Endodermal cell (in vitro differentiated cells): ENCODE measurements around the gene EIF5A. TPM values are rescaled to one million over a fixed set of nuclear protein-coding genes. Genes with fewer than 3 reads are reported as not detected.
A peak's percentile ranks its signal among the peaks of the same experiment; 100 is the strongest.

ENCODE experiments used
- DNase-seq: peaks from one replicate; pipeline ENCODE4 v3.0.0-alpha.2; 2017
- H3K27ac ChIP-seq: 2 replicates; pipeline ENCODE4 v1.5.1; 2013; ENCODE audit warnings: mild to moderate bottlenecking, low read depth, low read length, moderate library complexity
- H3K27me3 ChIP-seq: 2 replicates; pipeline ENCODE4 v1.6.1; 2013; ENCODE audit warnings: mild to moderate bottlenecking, low read length, moderate library complexity; ENCODE audit not compliant: insufficient read depth, control insufficient read depth, poor library complexity, severe bottlenecking
- H3K36me3 ChIP-seq: 2 replicates; pipeline ENCODE4 v1.7.0; 2013; ENCODE audit warnings: mild to moderate bottlenecking, low read length, moderate library complexity; ENCODE audit not compliant: control insufficient read depth, insufficient read depth
- H3K4me1 ChIP-seq: one replicate; pipeline ENCODE4 v1.7.0; 2013; ENCODE audit warnings: low read length; ENCODE audit not compliant: control insufficient read depth, insufficient read depth
- H3K4me3 ChIP-seq: 2 replicates; pipeline ENCODE4 v1.5.1; 2013; ENCODE audit warnings: mild to moderate bottlenecking, low read length, moderate library complexity
- H3K9ac ChIP-seq: 2 replicates; pipeline ENCODE4 v1.6.1; 2013; ENCODE audit warnings: mild to moderate bottlenecking, low read length, moderate library complexity; ENCODE audit not compliant: poor library complexity, severe bottlenecking; ENCODE audit errors: extremely low read depth
- H3K9me3 ChIP-seq: 2 replicates; pipeline ENCODE4 v1.6.1; 2013; ENCODE audit warnings: mild to moderate bottlenecking, low read length, moderate library complexity; ENCODE audit not compliant: control insufficient read depth
- H3K27ac Mint-ChIP-seq: 2 replicates; pipeline ENCODE4 v1.8.0; 2020; ENCODE audit warnings: mixed read lengths
- H3K27me3 Mint-ChIP-seq: 2 replicates; pipeline ENCODE4 v1.8.0; 2021; ENCODE audit warnings: mild to moderate bottlenecking, mixed read lengths; ENCODE audit not compliant: insufficient read depth
- H3K36me3 Mint-ChIP-seq: 2 replicates; pipeline ENCODE4 v1.8.0; 2020; ENCODE audit warnings: low read depth, mixed read lengths
- H3K4me1 Mint-ChIP-seq: 2 replicates; pipeline ENCODE4 v1.8.0; 2020; ENCODE audit warnings: mixed read lengths
- H3K4me3 Mint-ChIP-seq: 2 replicates; pipeline ENCODE4 v1.8.0; 2020; ENCODE audit warnings: mild to moderate bottlenecking, moderate library complexity, mixed read lengths
- H3K9me3 Mint-ChIP-seq: 2 replicates; pipeline ENCODE4 v1.8.0; 2020; ENCODE audit warnings: mild to moderate bottlenecking, mixed read lengths
- CTCF ChIP-seq: fragments of 200-600 bp; sonication (generic); conservative IDR thresholded peaks from 2 replicates; pipeline ENCODE4 v1.5.0; 2021; ENCODE audit warnings: antibody characterized with exemption, mild to moderate bottlenecking
- WGBS, 2 experiments: methylation state at CpG; one replicate each; pipeline versions ENCODE4 v1.1.5 to v1.1.7; 2013; ENCODE audit warnings: missing lambda C conversion rate in 2 of 2, mixed read lengths in 1 of 2; ENCODE audit not compliant: insufficient coverage in 1 of 2, insufficient read length in 1 of 2; 5-methylcytosine and 5-hydroxymethylcytosine counted together
- long read RNA-seq, 4 experiments: library from polyadenylated mRNA in 2 of 4; library from RNA in 1 of 4; library from capped mRNA in 1 of 4; stranded (forward) in 3 of 4; unstranded in 1 of 4; transcript quantifications; one replicate each; pipeline ENCODE4 v2.0.0, GENCODE V29; 2020 to 2021; ENCODE audit warnings: inconsistent platforms in 1 of 4
- polyA plus RNA-seq, 2 experiments: library from polyadenylated mRNA; stranded (reverse); fragments of 50-300 nt; gene quantifications; one replicate each; pipeline ENCODE4 v1.2.3, GENCODE V29; 2013
- total RNA-seq, 2 donors: library from RNA; stranded (reverse); fragmentation: NEBNext Ultra II Directional in 1 of 2; extraction: Animal tissue kit (Norgen Biotek cat#: 25700) in 1 of 2; gene quantifications; 2 replicates in 1 of 2; 3 replicates in 1 of 2; pipeline ENCODE4 v1.2.1, GENCODE V29; 2021

EIF5A gene
- total RNA-seq = 100 to 1,000 TPM; 488 to 556 TPM
- 427 TPM for polyA plus RNA-seq (2013, experiment 1 of 2)
- polyA plus RNA-seq (2013, experiment 2 of 2) = 440 TPM
- long read RNA-seq, experiment 1, transcript EIF5A-205 (6 exons, 1,271 nt) = minor isoform, 7 of 224 reads
- long read RNA-seq, experiment 1, transcript EIF5A-202 (6 exons, 1,511 nt) = major isoform, 142 of 224 reads
- long read RNA-seq, experiment 1, partial matches to known transcripts = 61 of 224 reads
- long read RNA-seq, experiment 1, other reads (novel, unspliced or antisense) = 9 of 224 reads
- long read RNA-seq, experiment 2, transcript EIF5A-208 (6 exons, 1,089 nt) = minor isoform, 6 of 659 reads
- long read RNA-seq, experiment 2, transcript EIF5A-202 (6 exons, 1,511 nt) = major isoform, 596 of 659 reads
- long read RNA-seq, experiment 2, transcript EIF5A-205 (6 exons, 1,271 nt) = minor isoform, 21 of 659 reads
- long read RNA-seq, experiment 2, partial matches to known transcripts = 20 of 659 reads
- long read RNA-seq, experiment 2, other reads (novel, unspliced or antisense) = 13 of 659 reads
- long read RNA-seq, experiment 3, transcript EIF5A-201 (6 exons, 1,256 nt) = minor isoform, 13 of 1,898 reads
- long read RNA-seq, experiment 3, transcript EIF5A-205 (6 exons, 1,271 nt) = minor isoform, 32 of 1,898 reads
- long read RNA-seq, experiment 3, transcript EIF5A-202 (6 exons, 1,511 nt) = major isoform, 1,799 of 1,898 reads
- long read RNA-seq, experiment 3, transcript EIF5A-204 (6 exons, 1,336 nt) = minor isoform, 15 of 1,898 reads
- long read RNA-seq, experiment 3, partial matches to known transcripts = 11 of 1,898 reads
- long read RNA-seq, experiment 3, other reads (novel, unspliced or antisense) = 19 of 1,898 reads
- long read RNA-seq, experiment 4, transcript EIF5A-202 (6 exons, 1,511 nt) = major isoform, 82 of 136 reads
- long read RNA-seq, experiment 4, transcript EIF5A-205 (6 exons, 1,271 nt) = minor isoform, 5 of 136 reads
- long read RNA-seq, experiment 4, partial matches to known transcripts = 44 of 136 reads
- long read RNA-seq, experiment 4, other reads (novel, unspliced or antisense) = 3 of 136 reads

- H3K9ac ChIP-seq = peak within 1 kb of the TSS; percentile 91
- H3K9me3 ChIP-seq = no peaks in the 10 kb centered on the region
- 0 to 1% methylated on average over 20 to 64 of the region's 64 CpGs for WGBS, 2 experiments
- H3K36me3 Mint-ChIP-seq = peaks cover 32% of the 10 kb centered on the region
- H3K27me3 Mint-ChIP-seq = peaks cover 5% of the 10 kb centered on the region
- H3K4me1 ChIP-seq = no peaks in the 10 kb centered on the region
- peak within 1 kb of the TSS; percentile 99 for H3K27ac Mint-ChIP-seq
- H3K36me3 ChIP-seq = peaks cover 28% of the 10 kb centered on the region
- H3K27ac ChIP-seq = peak within 1 kb of the TSS; percentile 97
- peak; percentile 100 for DNase-seq
- TF ChIP-seq CTCF = no peak
- peaks cover 23% of the 10 kb centered on the region for H3K4me1 Mint-ChIP-seq
- H3K27me3 ChIP-seq = no peaks in the 10 kb centered on the region
- H3K4me3 Mint-ChIP-seq = peak within 1 kb of the TSS; percentile 88
- peak within 1 kb of the TSS; percentile 99 for H3K4me3 ChIP-seq
- no peaks in the 10 kb centered on the region for H3K9me3 Mint-ChIP-seq
These were observed at the start of gene EIF5A for GRCh38 chr17:7306911-7307685. Gene EIF5A (plus strand): TSS chr17:7307628. CDS start chr17:7309636, 2,008 bp downstream.

GRCh38 chr17:7258731-7259554 is 48.5 kb upstream of the EIF5A start:
- TF ChIP-seq CTCF = no peak
- no peak overlapping the region for H3K27ac ChIP-seq
- WGBS, 2 experiments = 94 to 96% methylated on average over 6 to 7 of the region's 7 CpGs
- H3K9me3 ChIP-seq = no peaks in the 10 kb centered on the region
- peaks cover 36% of the 10 kb centered on the region for H3K27me3 ChIP-seq
- H3K9me3 Mint-ChIP-seq = no peaks in the 10 kb centered on the region
- peak overlapping the region; percentile 98 for H3K4me3 Mint-ChIP-seq
- H3K36me3 Mint-ChIP-seq = peaks cover 38% of the 10 kb centered on the region
- H3K4me1 Mint-ChIP-seq = peaks cover 10% of the 10 kb centered on the region
- DNase-seq = no peak
- H3K36me3 ChIP-seq = peaks cover 35% of the 10 kb centered on the region
- H3K4me3 ChIP-seq = no peak overlapping the region
- H3K27me3 Mint-ChIP-seq = no peaks in the 10 kb centered on the region
- no peak overlapping the region for H3K9ac ChIP-seq
- H3K4me1 ChIP-seq = no peaks in the 10 kb centered on the region
- H3K27ac Mint-ChIP-seq = peak overlapping the region; percentile 52
